A549 (cell line): ENCODE data around the gene PIM1. TPM values are rescaled to one million over a fixed set of nuclear protein-coding genes. Genes with fewer than 3 reads are reported as not detected.

Experiments used
- ATAC-seq, 2 experiments: fragments of 200-7000 bp in 1 of 2; fragments of >200 bp in 1 of 2; cut with Nextera tagmentation in 1 of 2; cut with Tn5 transposase in 1 of 2; 3 replicates each; pipeline versions ENCODE4 v1.8.0 to v1.9.1; 2018 to 2020; ENCODE audit warnings: mild to moderate bottlenecking in 1 of 2, moderate library complexity in 1 of 2
- CTCF ChIA-PET: fragments of 300-600 bp; sonication (Branson Sonifier 250); formaldehyde crosslinking; extraction: SDS; loops from one replicate; lab custom pipeline; 2021; ENCODE audit warnings: antibody characterized with exemption, inconsistent platforms; lab: Yijun Ruan, JAX
- POLR2A ChIA-PET: fragments of 350-600 bp; formaldehyde crosslinking; extraction: SDS; loops from one replicate; lab custom pipeline; 2021; ENCODE audit warnings: antibody characterized with exemption, inconsistent platforms; lab: Yijun Ruan, JAX
- DNase-seq, 2 experiments: peaks; one replicate each; pipeline versions ENCODE4 v3.0.0 to v3.0.0-alpha.2; 2011 to 2016; ENCODE audit warnings: low read depth in 1 of 2, low spot score in 1 of 2
- FAIRE-seq: peaks from 2 replicates; lab custom pipeline; 2011; peaks lifted over from hg19 to GRCh38; lab: Jason Lieb, UNC
- H3K27ac ChIP-seq, 2 experiments: fragments of >200 bp; sonication (Bioruptor Twin); formaldehyde crosslinking; 3 replicates each; pipeline ENCODE4 v1.5.1; 2016 to 2017
- H3K4me1 ChIP-seq: fragments of >200 bp; sonication (Bioruptor Twin); formaldehyde crosslinking; 3 replicates; pipeline ENCODE4 v1.6.1; 2016
- H3K4me2 ChIP-seq: fragments of >200 bp; sonication (Bioruptor Twin); formaldehyde crosslinking; 3 replicates; pipeline ENCODE4 v1.6.1; 2016
- H3K4me3 ChIP-seq: fragments of >200 bp; sonication (Bioruptor Twin); formaldehyde crosslinking; 3 replicates; pipeline ENCODE4 v1.5.1; 2016
- H3K9me3 ChIP-seq: fragments of >200 bp; sonication (Bioruptor Twin); formaldehyde crosslinking; 3 replicates; pipeline ENCODE4 v1.6.1; 2016
- BHLHE40 ChIP-seq: IDR thresholded peaks from 2 replicates; pipeline ENCODE4 v1.6.1; 2012; ENCODE audit warnings: low read depth, low read length, inconsistent platforms
- CBX8 ChIP-seq: fragments of 200-600 bp; sonication (generic); IDR thresholded peaks from 2 replicates; pipeline ENCODE4 v1.6.1; 2016
- E2F6 ChIP-seq: IDR thresholded peaks from 2 replicates; pipeline ENCODE4 v1.6.1; 2012; ENCODE audit warnings: low read depth, borderline replicate concordance
- FOSB ChIP-seq: fragments of 250-450 bp; sonication (Bioruptor Pico); IDR thresholded peaks from 2 replicates; pipeline ENCODE4 v1.5.0; 2020; ENCODE audit warnings: mild to moderate bottlenecking, moderate library complexity
- FOXS1 ChIP-seq: fragments of 250-450 bp; sonication (Bioruptor Pico); IDR thresholded peaks from 2 replicates; pipeline ENCODE4 v1.5.0; 2020; ENCODE audit warnings: mild to moderate bottlenecking, moderate library complexity
- HDAC2 ChIP-seq: fragments of 200-600 bp; sonication (generic); IDR thresholded peaks from 2 replicates; pipeline ENCODE4 v1.6.1; 2016
- HMGXB4 ChIP-seq: fragments of 250-450 bp; sonication (Bioruptor Pico); IDR thresholded peaks from 2 replicates; pipeline ENCODE4 v1.5.0; 2021; ENCODE audit warnings: mild to moderate bottlenecking, moderate library complexity, borderline replicate concordance
- HOXA7 ChIP-seq: fragments of 250-450 bp; sonication (Bioruptor Pico); IDR thresholded peaks from 2 replicates; pipeline ENCODE4 v1.5.0; 2020; ENCODE audit warnings: mild to moderate bottlenecking, moderate library complexity
- KDM5A ChIP-seq: fragments of 200-600 bp; sonication (generic); IDR thresholded peaks from 2 replicates; pipeline ENCODE4 v1.6.1; 2016; ENCODE audit warnings: antibody characterized with exemption, mild to moderate bottlenecking
- NFE2L2 ChIP-seq: fragments of 150-350 bp; conservative IDR thresholded peaks from 2 replicates; pipeline ENCODE4 v1.6.1; 2014; ENCODE audit warnings: low read length
- NPAS2 ChIP-seq: fragments of 250-450 bp; sonication (Bioruptor Pico); IDR thresholded peaks from 2 replicates; pipeline ENCODE4 v1.8.0; 2022; ENCODE audit warnings: mild to moderate bottlenecking, moderate library complexity, borderline replicate concordance
- POLR2AphosphoS2 ChIP-seq: conservative IDR thresholded peaks from 2 replicates; pipeline ENCODE4 v1.6.1; 2012; ENCODE audit warnings: low read length, improper control_type of control experiment, inconsistent platforms
- RARB ChIP-seq: fragments of 250-450 bp; sonication (Bioruptor Pico); IDR thresholded peaks from 2 replicates; pipeline ENCODE4 v1.8.0; 2021; ENCODE audit warnings: mild to moderate bottlenecking, moderate library complexity
- RFX5 ChIP-seq: fragments of 450-650 bp; IDR thresholded peaks from 2 replicates; pipeline ENCODE4 v1.7.1; 2014; ENCODE audit warnings: antibody characterized with exemption, mild to moderate bottlenecking, moderate library complexity
- SREBF2 ChIP-seq: fragments of 450-650 bp; IDR thresholded peaks from 2 replicates; pipeline ENCODE4 v1.6.1; 2014; ENCODE audit warnings: mild to moderate bottlenecking, moderate library complexity
- TFCP2L1 ChIP-seq: fragments of 250-450 bp; sonication (Bioruptor Pico); IDR thresholded peaks from 2 replicates; pipeline ENCODE4 v1.5.0; 2021; ENCODE audit warnings: mild to moderate bottlenecking
- TP53 ChIP-seq: fragments of 250-450 bp; sonication (Bioruptor Pico); IDR thresholded peaks from 2 replicates; pipeline ENCODE4 v1.5.0; 2021; ENCODE audit warnings: mild to moderate bottlenecking, moderate library complexity
- ZC3H11A ChIP-seq: fragments of 450-650 bp; IDR thresholded peaks from 2 replicates; pipeline ENCODE4 v1.6.1; 2014; ENCODE audit warnings: antibody characterized with exemption, mild to moderate bottlenecking
- ZNF302 ChIP-seq: fragments of 250-450 bp; sonication (Bioruptor Pico); IDR thresholded peaks from 2 replicates; pipeline ENCODE4 v1.9.0; 2021; ENCODE audit warnings: inconsistent platforms, mild to moderate bottlenecking, moderate library complexity
- WGBS: methylation state at CpG from one replicate; pipeline ENCODE4 v1.1.6; 2017; ENCODE audit errors: missing lambda C conversion rate; 5-methylcytosine and 5-hydroxymethylcytosine counted together
- polyA plus RNA-seq, 4 experiments: library from polyadenylated mRNA; depleted of rRNA in 3 of 4; stranded (reverse); fragments of >200 nt; fragmentation: RNase III in 1 of 4; extraction: RNeasy Plus Mini Kit Qiagen cat#74134 plus additional on column Dnase treatment in 1 of 4; gene quantifications; 2 replicates in 3 of 4; 3 replicates in 1 of 4; pipeline ENCODE4 v1.2.3, GENCODE V29; 2011 to 2017

PIM1 gene
- polyA plus RNA-seq, 2 of the 4 experiments (the other 2 are of a cell fraction), result 15.4 to 19.0 TPM

- H3K9me3 ChIP-seq, result no peaks in the 10 kb centered on the region
- H3K4me1 ChIP-seq, result peaks cover 11% of the 10 kb centered on the region
- TF ChIP-seq BHLHE40, result no peak
- peak; percentile 74; the same call in 1 of the 2 replicates for TF ChIP-seq TP53 (CRISPR knock-in tag)
- peak; percentile 52; the same call in 1 of the 2 replicates for TF ChIP-seq FOSB (CRISPR knock-in tag)
- TF ChIP-seq TFCP2L1 (CRISPR knock-in tag), result 0 out of 2 replicates have a peak, but pooled peaks have one; percentile 30
- TF ChIP-seq HOXA7 (CRISPR knock-in tag), result peak; percentile 95
- TF ChIP-seq ZNF302 (CRISPR knock-in tag), result no peak
- no peak for TF ChIP-seq KDM5A
- TF ChIP-seq RARB (CRISPR knock-in tag), result peak; percentile 44; the same call in 1 of the 2 replicates
- no peak; the same call in 1 of the 2 replicates for TF ChIP-seq POLR2AphosphoS2
- ATAC-seq (no peak), FAIRE-seq (no peak), DNase-seq (no peak)
- WGBS, result 88% methylated on average over 12 of the region's 18 CpGs
- H3K4me2 ChIP-seq, result no peak overlapping the region
- ChIA-PET POLR2A (interaction anchor here (1.4 kb wide), 1 partner anchor 44 kb away, joined by 3 read pairs; no protein-coding TSS in a partner anchor), CTCF (interaction anchor here (0.7 to 18.4 kb wide), 9 partner anchors 9 to 167 kb away, joined by 3 to 449 read pairs (median 6); no protein-coding TSS in a partner anchor)
- H3K4me3 ChIP-seq, result no peak overlapping the region
- H3K27ac ChIP-seq, result no peak overlapping the region
Measured at GRCh38 chr6:37175332-37176267, 5.6 kb downstream of the PIM1 start.

- TF ChIP-seq RFX5 (no peak), SREBF2 (no peak), NPAS2 (CRISPR knock-in tag) (no peak), FOXS1 (CRISPR knock-in tag) (no peak)
Measured at GRCh38 chr6:37176268-37177076, 6.5 kb downstream of the PIM1 start.

GRCh38 chr6:37177077-37177934 is 7.4 kb downstream of the PIM1 start:
- no peak for DNase-seq
- TF ChIP-seq RFX5 (no peak), CBX8 (no peak), HDAC2 (no peak), ZC3H11A (no peak), NFE2L2 (no peak), E2F6 (no peak), HMGXB4 (CRISPR knock-in tag) (no peak)
- TF ChIP-seq, all 56 proteins: peak for 0
- Histone ChIP-seq H3K4me3 (no peak overlapping the region), H3K4me1 (peaks cover 10% of the 10 kb centered on the region), H3K9me3 (no peaks in the 10 kb centered on the region), H3K4me2 (no peak overlapping the region), H3K27ac (no peak overlapping the region)
- ATAC-seq (peak; percentile 53 to 64; a peak in 5 of 6 replicates), FAIRE-seq (no peak)
- CTCF ChIA-PET, result interaction anchor here (0.6 to 18.4 kb wide), 10 partner anchors 10 to 157 kb away, joined by 3 to 449 read pairs (median 4); no protein-coding TSS in a partner anchor
- POLR2A ChIA-PET, result interaction anchor here (0.5 kb wide), 1 partner anchor 113 kb away, joined by 4 read pairs; no protein-coding TSS in a partner anchor
- 89% methylated on average over 10 of the region's 10 CpGs for WGBS

More at GRCh38 chr6:37176268-37177076, 6.5 kb downstream of the PIM1 start:
- Histone ChIP-seq H3K9me3 (no peaks in the 10 kb centered on the region), H3K27ac (no peak overlapping the region), H3K4me3 (no peak overlapping the region), H3K4me1 (peaks cover 11% of the 10 kb centered on the region), H3K4me2 (no peak overlapping the region)
- DNase-seq (peak in 1 of 2 experiments; percentile 32), FAIRE-seq (no peak), ATAC-seq (peak in 1 of 2 experiments; percentile 29; a peak in 3 of 6 replicates)
- POLR2A ChIA-PET, result interaction anchor here (0.5 kb wide), 1 partner anchor 113 kb away, joined by 4 read pairs; no protein-coding TSS in a partner anchor
- WGBS, result 95% methylated on average over 15 of the region's 15 CpGs
- CTCF ChIA-PET, result interaction anchor here (0.6 to 18.4 kb wide), 12 partner anchors 8 to 167 kb away, joined by 3 to 449 read pairs (median 4); no protein-coding TSS in a partner anchor
